Tibial nerve (tissue), 3 donors: ENCODE data around the gene PRSS36.

ENCODE experiments used
- CTCF ChIP-seq, 5 experiments: fragments of 200-600 bp in 3 of 5; fragments of 450-650 bp in 2 of 5; sonication (generic) in 3 of 5; IDR thresholded peaks; one replicate each; pipeline ENCODE4 v1.5.1; 2016 to 2019; ENCODE audit warnings: antibody characterized with exemption in 5 of 5, mild to moderate bottlenecking in 3 of 5, moderate library complexity in 2 of 5
- POLR2A ChIP-seq, 2 donors: fragments of 450-650 bp; IDR thresholded peaks; one replicate each; pipeline ENCODE4 v1.6.1; 2017; ENCODE audit warnings: antibody characterized with exemption in 2 of 2, mild to moderate bottlenecking in 2 of 2, moderate library complexity in 2 of 2

GRCh38 chr16:31157136-31157535 is 7.3 kb upstream of the PRSS36 start:
- TF ChIP-seq CTCF (IDR thresholded peaks at IDR 0.05) (no peak), POLR2A (IDR thresholded peaks at IDR 0.05) (no peak)
